HG02642 (cell line): ENCODE results near the gene BCAS3.

Source experiments
- ATAC-seq: cut with Tn5 transposase; IDR thresholded peaks from one replicate; pipeline ENCODE4 v1.9.1; 2021; ENCODE audit warnings: mild to moderate bottlenecking; ENCODE audit not compliant: unreplicated experiment, poor library complexity

The BCAS3 gene

DNA sequence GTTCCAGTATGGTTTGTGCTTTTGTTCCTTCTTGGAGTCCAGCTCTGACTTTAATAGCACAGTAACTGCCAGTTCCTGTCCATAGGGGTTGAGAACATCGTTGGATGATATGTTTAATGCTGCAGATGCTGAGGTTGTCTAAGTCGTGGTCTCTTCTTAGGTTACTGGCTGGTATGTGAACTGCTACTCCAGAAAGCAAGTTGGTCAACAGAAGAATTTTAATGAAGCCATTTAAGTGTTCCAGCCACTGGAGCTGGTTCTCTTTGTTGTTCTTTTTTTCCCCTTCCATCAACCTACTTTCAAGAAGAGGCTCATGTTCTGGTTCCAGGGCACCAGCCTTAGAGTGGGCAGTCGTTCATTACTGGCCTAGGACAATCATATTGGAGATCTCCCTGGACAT, 581.7 kb downstream of the BCAS3 start:
- no peak for ATAC-seq

DNA sequence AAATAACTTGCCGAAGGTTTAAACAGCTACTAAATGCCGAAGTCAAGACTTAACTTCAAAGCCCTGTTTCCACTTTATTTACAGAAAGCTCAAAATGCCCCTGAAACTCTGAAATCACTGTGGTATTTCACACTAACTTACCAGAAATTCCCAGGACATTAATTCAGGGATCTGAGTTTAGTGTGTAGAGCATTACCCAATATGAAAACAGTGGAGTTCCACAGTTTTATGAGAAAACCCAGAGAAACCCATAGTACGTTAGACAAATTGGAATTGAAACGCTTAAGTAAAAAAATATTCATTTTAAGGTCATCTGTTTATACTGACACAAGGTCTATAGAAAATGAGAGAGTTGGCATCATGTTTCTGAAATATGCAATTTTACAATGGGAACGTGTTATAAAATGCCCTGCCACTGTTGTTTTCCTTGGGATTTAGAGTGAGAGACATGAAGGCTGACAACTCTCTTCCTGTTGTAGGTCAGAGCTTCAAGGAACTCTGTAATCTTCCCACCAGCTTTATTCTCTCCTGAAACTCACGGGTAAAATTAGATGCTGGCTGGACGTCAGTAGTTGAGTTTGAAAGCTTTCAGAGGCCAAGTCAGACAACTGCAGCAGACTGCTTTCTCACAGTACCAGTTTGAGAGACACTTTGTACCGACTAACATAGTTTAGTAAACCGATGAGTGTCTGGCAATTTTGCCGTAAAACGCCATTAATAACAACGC, 582.6 kb downstream of the BCAS3 start:
- ATAC-seq, result no peak

DNA sequence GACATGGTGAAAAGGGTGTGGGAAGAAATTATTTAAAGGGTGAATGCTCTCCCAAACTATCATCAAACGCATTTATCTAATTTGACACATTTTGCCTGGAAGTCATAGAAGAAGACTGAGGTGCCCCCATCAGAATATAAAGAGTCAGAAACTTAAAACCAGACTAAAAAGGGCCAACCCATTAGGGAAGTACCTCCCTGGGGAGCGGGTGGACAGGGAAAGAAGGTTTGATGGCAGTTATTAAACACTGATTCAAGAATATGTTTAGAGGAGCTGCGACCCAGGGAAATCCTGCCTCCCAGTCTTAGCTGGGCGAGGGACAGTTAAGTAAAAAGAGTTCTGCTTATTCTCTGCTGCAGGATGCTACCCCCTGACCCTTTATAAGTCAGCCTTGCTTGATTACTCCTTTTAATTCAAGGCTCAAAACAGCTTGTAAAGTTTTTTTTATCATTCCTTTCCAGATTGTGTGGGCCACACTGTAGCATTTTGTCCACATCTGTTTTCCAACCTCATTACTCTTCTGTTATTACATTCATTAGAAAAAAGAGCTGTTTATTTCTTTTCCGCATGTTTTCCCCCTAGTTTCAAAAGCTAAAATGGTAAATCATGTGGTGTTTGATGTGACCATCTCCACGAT, 583.5 kb downstream of the BCAS3 start:
- ATAC-seq, result no peak

DNA sequence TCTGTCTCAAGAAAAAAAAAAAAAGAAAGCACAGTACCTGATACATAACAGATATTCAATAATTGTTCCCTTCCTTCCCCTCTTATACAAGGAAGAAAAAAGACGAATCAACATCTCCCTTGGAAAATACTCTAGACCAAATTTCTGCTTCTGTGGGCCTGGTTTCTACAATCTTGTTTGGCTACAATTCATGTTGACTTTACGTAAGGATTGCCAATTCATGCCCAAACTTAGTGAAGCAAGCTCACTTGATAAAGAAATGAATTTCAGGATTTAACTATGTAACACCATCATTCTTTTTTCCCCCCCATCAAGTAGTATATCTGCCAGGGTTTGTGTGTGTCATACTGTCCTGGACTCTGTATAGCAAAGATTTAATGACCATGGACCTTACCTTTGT, 587.7 kb downstream of the BCAS3 start:
- ATAC-seq, result no peak

DNA sequence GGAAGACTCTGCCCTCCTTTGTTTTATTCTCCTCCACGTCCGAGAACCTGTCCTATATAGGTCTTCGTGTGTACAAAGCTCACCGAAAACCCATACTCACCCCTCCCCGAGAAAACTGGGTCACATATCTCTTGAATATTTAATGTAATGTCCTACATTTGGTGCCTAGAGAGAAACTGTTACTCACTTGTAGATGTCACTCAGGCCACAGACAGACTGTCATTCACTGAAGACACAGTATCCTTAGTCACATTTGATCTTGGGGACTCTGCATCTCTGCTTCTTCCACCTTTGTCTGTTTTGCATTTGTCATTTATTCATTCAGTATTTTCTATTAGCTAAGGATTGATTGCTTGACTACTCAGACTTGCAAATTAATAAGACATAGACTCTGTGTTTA, 590.2 kb downstream of the BCAS3 start:
- no peak for ATAC-seq

DNA sequence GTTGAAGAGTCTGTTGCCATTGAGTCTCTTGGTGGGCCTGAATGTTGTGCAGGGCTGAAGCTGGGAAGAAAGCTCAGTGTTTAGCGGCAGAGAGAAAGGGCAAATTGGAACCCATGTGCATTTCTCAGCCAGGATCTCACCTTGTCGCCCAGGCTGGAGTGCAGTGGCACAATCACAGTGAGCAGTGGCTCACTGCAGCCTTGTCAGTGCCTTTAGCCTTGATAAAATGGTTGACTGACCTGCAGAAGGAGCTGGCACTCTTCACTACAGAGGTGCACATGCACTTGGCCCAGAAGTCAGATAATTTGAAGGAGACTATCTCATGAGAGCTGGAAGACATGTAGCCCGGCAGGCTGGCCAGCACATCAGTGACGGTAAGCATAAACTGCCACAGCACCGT, 597.7 kb downstream of the BCAS3 start:
- no peak for ATAC-seq

DNA sequence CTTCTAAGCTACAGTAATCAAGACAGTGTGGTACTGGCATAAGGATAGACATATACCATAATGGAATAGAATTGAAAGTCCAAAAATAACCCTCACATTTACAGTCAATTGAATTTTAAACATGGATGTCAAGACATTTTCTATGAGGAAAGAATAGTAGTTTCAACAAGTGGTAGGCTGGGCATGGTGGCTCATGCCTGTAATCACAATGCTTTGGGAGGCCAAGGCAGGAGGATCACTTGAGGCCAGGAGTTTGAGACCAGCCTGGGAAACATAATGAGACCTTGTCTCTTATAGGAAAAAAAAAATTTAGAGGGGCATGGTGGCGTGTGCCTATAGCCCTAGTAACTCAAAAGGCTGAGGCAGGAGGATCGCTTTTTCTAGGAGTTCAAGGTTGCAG, 599.2 kb downstream of the BCAS3 start:
- no peak for ATAC-seq

DNA sequence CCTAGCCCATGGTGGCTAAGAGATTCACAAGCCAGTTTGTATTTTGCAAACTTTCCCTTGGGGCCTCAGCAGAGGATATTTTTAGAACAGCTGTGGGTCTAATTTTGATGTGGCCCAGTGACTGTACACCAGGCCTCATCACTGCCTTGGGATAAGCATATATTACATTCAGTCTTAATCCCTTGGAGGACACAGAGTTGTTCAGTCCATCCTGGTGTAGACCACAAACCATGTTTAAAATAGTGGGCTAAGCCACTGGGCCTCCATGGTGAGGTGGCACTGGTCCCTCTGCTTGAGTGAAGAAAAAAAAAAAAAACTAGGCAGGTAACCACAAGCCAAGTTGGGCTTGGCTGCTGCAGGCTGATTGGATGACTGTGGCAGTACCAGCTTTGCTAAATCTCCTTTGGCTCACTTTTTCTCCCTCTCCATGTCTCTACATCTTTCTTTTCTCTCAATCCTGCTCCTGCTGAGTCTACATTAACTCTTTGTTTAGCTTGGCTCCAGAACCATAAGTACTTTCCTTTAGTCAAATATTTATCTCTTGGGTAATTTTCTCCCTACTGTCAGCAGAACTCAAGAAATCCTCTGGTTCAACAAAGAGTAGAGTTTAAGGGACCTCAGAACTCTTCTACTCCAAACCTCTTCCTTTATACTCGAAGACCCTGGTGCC, 602.0 kb downstream of the BCAS3 start:
- ATAC-seq, result no peak

DNA sequence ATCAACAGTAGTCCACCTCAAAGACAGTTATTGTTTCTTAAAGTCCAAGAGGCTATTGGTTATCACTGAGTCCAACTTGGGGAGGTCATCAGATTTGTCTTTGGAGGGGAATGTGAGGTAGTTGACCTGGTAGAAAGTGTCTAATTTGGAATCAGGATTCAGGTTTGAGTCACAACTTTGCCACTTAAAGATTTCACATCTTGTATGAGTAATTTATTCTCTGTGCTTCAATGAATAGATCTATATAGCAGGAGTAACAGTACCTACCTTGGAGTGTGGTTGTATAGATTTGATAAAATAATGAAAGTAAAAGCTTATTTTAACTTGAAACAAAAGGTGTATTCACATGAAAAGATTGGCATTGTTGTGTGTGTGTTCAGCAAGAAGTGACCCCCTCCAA, 602.7 kb downstream of the BCAS3 start:
- ATAC-seq, result no peak

DNA sequence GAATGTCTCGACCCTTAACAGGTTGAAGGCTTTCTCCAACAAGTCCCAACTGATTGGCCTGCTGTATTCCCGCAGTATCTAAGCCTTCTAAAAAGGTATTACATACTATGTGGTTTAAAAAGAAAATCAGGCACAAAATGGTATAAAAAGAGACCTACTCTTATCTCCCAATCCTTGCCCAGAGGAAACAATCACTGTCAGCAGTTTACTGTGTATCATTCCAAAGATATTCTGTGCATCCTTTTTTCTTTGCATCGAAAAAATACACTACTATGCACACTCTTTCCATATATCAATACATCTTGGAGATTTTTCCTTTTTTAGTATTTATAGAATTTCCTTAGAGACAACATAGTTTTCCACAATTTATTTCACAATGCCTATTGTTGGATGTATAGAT, 603.2 kb downstream of the BCAS3 start:
- ATAC-seq, result no peak

DNA sequence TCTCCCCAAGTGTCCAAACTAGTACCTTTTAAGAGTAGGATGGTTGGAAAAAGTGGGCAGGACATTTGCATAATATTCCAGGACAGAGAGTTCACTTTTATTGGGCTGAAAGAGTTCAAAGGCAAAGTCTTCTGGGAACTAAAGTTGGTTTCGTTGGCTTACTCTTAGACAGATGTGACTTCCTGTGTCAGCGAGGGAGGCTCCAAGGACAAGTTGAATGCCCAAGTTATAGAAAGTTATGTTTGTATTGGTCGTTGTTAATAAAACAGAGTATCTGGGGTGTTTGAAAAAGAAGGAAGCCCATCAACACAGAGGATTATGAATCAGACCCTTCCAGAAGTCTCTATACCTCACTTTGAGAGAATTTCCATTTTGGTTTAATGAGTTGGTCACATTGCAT, 604.7 kb downstream of the BCAS3 start:
- no peak for ATAC-seq

DNA sequence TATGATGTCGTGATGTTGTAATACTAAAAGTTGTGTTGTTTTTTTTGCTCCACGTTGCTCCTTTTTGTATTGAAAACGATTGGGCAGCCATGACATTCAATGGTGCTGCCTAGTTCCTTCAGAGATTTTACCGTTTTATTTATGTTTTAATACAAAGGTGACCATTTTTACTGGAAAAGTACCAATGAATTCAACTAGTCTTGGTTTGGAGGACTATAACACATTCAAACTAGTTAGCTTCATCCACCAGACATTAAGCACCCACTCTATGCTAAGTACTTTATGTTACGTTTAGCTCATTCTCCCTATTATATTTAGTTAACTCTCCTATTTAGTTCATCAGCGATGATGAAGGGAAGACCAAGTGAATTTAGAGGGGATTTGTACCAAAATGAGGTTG, 605.4 kb downstream of the BCAS3 start:
- ATAC-seq, result no peak

DNA sequence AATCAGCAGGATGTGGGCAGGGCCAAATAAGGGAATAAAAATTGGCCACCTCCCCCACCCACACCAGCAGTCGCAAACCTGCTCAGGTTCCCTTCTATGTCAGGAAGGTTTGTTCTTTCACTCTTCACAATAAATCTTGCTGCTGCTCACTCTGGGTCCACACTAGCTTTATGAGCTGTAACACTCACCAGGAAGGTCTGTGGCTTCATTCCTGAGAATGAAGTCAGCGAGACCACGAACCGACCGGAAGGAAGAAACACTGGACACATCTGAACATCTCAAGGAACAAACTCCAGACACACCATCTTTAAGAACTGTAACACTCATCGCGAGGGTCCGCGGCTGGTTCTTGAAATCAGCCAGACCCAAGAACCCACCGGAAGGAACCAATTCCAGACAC, 606.5 kb downstream of the BCAS3 start:
- no peak for ATAC-seq

DNA sequence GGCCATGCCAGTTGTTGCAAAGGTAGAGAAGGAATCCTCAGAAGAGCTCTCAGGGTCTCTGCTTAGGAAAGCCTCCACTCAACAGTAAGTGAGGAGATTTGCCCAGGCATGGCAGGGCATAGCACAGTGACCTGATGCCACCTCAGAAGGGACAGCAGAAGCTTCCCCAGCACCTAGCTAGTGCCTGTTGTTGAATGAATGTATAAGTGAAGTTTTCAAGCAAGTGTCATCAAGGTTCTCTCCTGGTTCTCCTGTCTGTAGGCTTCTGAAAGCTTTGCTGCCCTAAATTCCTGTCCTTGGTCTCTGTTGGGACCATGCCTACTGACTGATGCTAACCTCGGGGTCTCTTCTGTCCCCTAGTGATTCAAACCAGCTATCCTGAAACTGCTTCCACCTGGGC, 607.1 kb downstream of the BCAS3 start:
- no peak for ATAC-seq

DNA sequence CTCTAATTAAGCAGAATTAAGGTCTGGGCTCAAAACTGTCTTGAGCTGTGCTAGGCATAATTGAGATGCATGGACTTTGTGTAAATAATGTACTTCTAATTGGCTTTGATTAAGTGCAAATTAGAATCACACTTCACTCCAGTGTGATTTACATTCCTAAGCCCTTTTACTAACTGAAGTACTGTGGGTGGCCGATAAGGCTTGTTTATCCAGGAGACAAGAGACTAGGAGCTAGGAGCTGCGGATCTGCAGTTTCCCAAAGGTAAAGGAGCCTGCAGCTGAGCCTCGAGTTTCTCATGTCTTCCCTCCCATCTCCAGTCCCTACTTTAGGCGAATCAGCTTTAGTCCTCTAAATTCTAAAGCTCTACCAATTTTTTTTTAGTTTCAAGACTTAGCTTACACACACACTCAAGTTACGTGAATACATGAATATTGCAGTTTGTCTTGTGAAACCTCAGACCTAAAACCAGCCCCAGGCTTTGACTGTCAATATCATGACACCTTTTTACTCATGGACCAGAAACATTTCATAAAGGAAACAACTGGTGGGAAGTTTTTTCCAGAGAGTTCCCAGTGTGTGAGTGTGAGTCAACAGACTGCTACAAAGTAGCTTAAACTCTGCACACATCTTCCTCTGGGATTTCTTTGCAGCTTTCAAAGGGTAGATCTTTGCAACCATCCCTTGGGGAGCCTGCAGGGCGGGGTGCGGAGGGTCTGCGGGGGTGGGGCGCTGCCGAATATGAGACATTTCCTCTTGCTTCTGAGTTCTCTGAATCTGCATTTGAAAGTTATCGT, 608.1 kb downstream of the BCAS3 start:
- no peak for ATAC-seq

DNA sequence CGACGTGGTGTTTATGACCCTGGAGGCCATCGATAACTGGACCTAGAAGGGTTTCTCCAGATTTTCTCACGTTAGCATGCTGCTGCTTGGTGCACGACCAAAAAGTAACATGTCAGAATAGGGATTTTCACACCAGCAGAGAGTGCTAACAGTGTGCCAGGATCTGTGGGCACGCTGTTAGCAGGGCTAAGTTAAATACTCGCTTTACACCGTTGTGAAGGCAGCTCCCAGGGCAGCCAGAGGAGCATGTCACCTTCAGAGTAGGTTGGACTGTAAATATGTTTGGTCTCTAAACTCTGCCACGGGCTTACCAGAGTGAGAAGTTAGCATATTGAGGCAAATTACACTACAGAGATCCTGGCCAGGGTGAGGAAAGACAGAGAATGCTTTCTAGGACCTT, 608.8 kb downstream of the BCAS3 start:
- ATAC-seq, result no peak

DNA sequence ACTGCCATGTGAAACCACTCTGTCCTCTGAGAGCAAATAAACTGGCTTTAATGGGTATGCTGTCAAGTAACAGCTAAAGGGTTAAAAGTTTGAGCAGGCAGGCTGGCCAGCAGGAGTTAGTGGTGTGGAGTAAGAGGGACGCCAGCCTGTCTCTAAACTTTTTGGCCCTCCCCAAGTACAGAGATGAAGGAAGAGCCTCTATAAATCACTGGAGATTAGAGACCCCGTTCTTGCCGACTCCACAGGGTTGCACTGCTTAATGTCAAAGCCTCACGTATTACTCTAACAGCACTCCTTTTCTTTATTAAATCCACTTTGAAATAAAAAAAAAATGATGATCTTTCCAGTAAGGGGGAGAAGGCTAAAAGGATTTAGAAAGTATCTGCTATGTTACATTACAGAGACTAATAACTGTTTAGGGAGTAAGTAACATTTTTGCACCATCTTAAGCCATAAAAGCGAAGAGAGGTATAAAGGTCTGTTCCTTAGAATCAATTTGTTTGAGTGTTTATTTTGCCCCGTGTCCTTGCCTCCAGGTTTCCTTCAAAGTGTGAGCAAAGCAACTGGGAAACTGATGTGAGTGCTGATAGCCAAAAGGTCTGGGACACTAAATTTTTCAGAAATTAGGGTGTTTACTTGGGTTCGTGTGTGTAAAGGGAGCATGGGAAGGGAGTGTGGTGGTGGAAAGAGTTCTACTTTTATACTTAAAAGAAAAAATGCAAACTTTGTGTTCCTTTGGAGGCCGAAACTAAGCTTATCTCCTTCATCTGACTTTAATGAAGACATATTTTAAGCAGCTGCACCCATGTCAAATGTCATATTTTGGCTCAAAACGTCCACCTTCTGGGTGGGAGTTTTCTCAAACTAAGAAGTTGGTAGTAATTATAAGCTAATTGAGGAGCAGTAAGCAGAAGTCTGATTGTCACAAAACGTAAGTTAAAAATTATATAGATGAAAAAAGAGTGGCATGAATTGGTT, 612.0 kb downstream of the BCAS3 start:
- ATAC-seq, result no peak

DNA sequence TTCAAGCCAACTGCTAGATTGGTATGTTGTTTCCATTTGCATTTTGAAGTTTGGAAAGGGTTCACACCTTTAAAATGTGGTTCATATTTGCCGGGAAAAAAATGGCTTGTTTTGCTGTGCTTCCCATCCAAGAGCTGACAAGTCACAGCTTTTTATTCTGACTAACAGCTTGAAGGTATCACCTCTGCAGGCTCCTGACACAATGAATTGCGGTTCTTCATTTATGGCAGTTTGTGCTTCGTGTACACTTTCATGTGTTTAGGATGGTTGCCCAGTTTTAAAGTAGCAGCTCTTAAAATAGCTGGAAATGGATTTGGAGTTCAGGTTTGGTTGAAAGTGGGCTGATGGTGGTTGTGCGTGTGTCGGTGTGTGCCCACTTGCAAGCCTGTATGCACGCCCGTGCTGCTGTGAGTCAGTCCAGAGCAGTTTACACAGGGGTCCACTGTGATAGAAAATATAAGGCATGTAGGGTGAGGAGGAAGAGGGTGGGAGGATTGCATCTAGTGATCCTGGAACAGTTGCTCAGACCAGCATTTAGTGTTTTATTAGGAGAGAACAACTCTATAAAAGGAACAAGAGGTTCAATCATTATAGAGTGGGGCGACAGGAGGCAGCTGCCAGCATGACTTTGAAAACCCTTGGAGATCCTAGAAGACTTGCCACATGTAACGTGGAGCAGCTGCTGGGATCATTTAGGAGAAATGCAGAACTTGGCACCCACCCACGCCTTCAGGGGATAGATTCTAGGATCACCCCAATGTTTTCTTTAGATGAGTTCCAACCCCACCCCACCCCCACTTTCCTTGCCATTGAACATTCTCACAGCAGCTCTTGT, 614.0 kb downstream of the BCAS3 start:
- no peak for ATAC-seq

DNA sequence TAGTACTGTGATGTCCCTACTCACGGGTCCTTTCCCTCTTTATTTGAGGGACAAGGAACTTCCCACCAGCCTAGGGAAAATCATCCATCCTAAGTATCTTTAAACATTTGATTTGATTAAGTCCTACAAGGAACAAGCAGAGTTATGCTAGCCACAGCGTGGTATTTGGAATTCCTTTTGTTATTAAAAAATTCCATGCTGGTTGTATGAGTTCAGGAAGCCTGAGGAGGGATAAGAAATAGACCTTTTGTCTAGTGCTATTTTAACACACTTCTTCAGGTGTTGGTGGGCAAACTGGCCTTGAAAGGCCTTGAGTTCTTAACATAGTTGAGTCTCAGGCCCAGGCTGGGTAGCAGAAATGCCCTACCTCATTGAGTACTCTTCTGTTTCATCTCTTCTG, 616.6 kb downstream of the BCAS3 start:
- ATAC-seq, result no peak
